CD4-positive, alpha-beta memory T cell (primary cell): ENCODE results near the gene DRD3. TPM values are rescaled to one million over a fixed set of nuclear protein-coding genes. Genes with fewer than 3 reads are reported as not detected.

Experiments
- CTCF ChIA-PET: fragments of 350-600 bp; sonication (Branson Sonifier 250); formaldehyde crosslinking; loops from one replicate; lab custom pipeline; 2021; ENCODE audit warnings: inconsistent platforms; ENCODE audit not compliant: partially characterized antibody; lab: Charles Lee
- POLR2A ChIA-PET: fragments of 350-600 bp; sonication (Branson Sonifier 250); formaldehyde crosslinking; loops from one replicate; lab custom pipeline; 2021; ENCODE audit not compliant: partially characterized antibody; lab: Charles Lee
- DNase-seq, 5 donors: peaks; one replicate each; pipeline versions ENCODE4 v3.0.0 to v3.0.0-alpha.2; 2020 to 2022; ENCODE audit warnings: mixed read lengths in 1 of 5
- H3K27ac ChIP-seq: one replicate; pipeline ENCODE4 v1.7.0; 2013; ENCODE audit warnings: low read depth, low read length
- H3K27me3 ChIP-seq: 2 replicates; pipeline ENCODE4 v1.7.0; 2013; ENCODE audit warnings: mild to moderate bottlenecking, low read length, moderate library complexity; ENCODE audit not compliant: insufficient read depth
- H3K36me3 ChIP-seq: 2 replicates; pipeline ENCODE4 v1.7.0; 2013; ENCODE audit warnings: mild to moderate bottlenecking, low read length, moderate library complexity; ENCODE audit not compliant: insufficient read depth
- H3K4me1 ChIP-seq: 2 replicates; pipeline ENCODE4 v1.7.0; 2013; ENCODE audit warnings: mild to moderate bottlenecking, low read length, moderate library complexity; ENCODE audit not compliant: insufficient read depth
- H3K4me3 ChIP-seq, 2 donors: one replicate each; pipeline ENCODE4 v1.7.0; 2013; ENCODE audit warnings: low read length in 2 of 2, mild to moderate bottlenecking in 1 of 2
- H3K9me3 ChIP-seq, 2 donors: one replicate each; pipeline ENCODE4 v1.7.0; 2013; ENCODE audit warnings: low read length in 2 of 2, control low read depth in 1 of 2; ENCODE audit not compliant: control insufficient read depth in 1 of 2
- H3K27ac Mint-ChIP-seq, 7 donors: one replicate each; pipeline ENCODE4 v1.8.0; 2020 to 2021; ENCODE audit warnings: mixed read lengths in 7 of 7, mild to moderate bottlenecking in 6 of 7, inconsistent platforms in 3 of 7, moderate library complexity in 3 of 7
- H3K27me3 Mint-ChIP-seq, 2 donors: one replicate each; pipeline ENCODE4 v1.8.0; 2020 to 2021; ENCODE audit warnings: mixed read lengths in 2 of 2
- H3K36me3 Mint-ChIP-seq, 2 donors: one replicate each; pipeline ENCODE4 v1.8.0; 2020 to 2021; ENCODE audit warnings: mixed read lengths in 2 of 2, inconsistent platforms in 1 of 2, mild to moderate bottlenecking in 1 of 2
- H3K4me1 Mint-ChIP-seq, 4 donors: one replicate each; pipeline ENCODE4 v1.8.0; 2020 to 2021; ENCODE audit warnings: mixed read lengths in 4 of 4, mild to moderate bottlenecking in 1 of 4
- H3K4me3 Mint-ChIP-seq, 8 donors: one replicate each; pipeline ENCODE4 v1.8.0; 2020 to 2021; ENCODE audit warnings: mixed read lengths in 8 of 8, mild to moderate bottlenecking in 7 of 8, moderate library complexity in 6 of 8, inconsistent platforms in 3 of 8
- H3K9me3 Mint-ChIP-seq, 8 donors: one replicate each; pipeline ENCODE4 v1.8.0; 2020 to 2021; ENCODE audit warnings: mixed read lengths in 8 of 8, mild to moderate bottlenecking in 5 of 8, inconsistent platforms in 3 of 8, moderate library complexity in 1 of 8
- intact Hi-C: fragments of 100-400 bp; cut with micrococcal nuclease; formaldehyde crosslinking; loops from one replicate; pipeline ENCODE4 v1.15.1; 2023
- polyA plus RNA-seq, 2 donors: library from polyadenylated mRNA; unstranded; fragments of 300-500 nt; fragmentation: Illumina TruSeq; gene quantifications; one replicate each; pipeline ENCODE4 v1.2.3, GENCODE V29; 2021
- total RNA-seq, 2 experiments: library from RNA; stranded (reverse); gene quantifications; one replicate each; pipeline ENCODE4 v1.2.3, GENCODE V29; 2021

Gene DRD3
- total and polyA plus RNA-seq, 4 experiments from 2014 or later: 0.28 to 0.35 TPM; not detected in 2

DNA sequence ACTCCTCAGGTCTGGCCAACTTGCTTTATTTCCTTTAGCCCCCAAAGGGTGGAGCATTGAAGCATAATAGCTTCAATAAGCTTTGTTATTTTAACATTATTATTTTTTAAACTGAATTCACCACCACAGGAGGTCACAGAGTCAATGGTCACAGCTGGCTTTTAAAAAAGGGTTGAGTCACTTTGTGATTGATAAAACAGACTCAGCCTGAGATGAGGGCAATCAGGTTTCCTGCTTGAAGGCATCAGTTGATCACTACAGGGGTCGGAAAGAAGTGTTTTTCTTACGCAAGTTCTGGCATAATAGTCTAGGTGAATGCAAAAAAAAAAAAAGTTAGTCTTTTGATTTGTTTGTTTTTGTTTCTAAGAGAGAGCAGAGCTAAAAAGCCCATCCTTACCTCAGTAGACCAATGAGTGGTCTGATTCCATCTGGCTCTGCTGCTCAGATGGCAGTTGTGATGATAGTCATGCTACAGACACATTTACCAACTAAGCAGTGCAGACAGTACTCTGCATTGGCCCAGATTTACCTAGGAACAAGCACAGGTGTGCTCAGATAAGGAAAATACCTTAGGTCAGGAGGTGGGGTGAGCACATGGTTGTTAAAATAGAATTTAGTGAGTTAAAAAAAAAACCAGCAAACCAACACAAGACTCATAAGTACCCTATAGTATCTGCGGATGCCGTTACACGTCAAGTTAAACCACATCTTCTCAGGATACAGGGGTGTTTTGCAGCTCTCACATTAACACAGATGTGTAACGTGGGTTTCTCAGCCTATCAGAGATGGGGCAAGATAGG, 35.9 kb upstream of the DRD3 start:
- intact Hi-C loops: loop anchor here (1.0 to 10.0 kb wide), 8 partner anchors 9 to 1570 kb away; partner anchors contain the start of genes ATP6V1A, CCDC191, DRD3 and NAA50
- POLR2A ChIA-PET: interaction anchor here (0.6 to 8.4 kb wide), 33 partner anchors 10 to 1652 kb away, joined by 3 to 309 read pairs (median 6); partner anchors contain the start of genes ATG3, ATP6V1A, CCDC191 and DRD3
- Mint-ChIP-seq H3K27me3 (no peaks in the 10 kb centered on the region), H3K4me3 (no peak overlapping the region), H3K36me3 (peaks cover 0 to 6% of the 10 kb centered on the region in 2 donors), H3K9me3 (no peaks in the 10 kb centered on the region), H3K27ac (no peak overlapping the region), H3K4me1 (peaks cover 0 to 25% (median 9%) of the 10 kb centered on the region in 4 donors)
- Histone ChIP-seq H3K9me3 (no peaks in the 10 kb centered on the region), H3K27me3 (no peaks in the 10 kb centered on the region), H3K4me1 (peaks cover 79% of the 10 kb centered on the region), H3K36me3 (no peaks in the 10 kb centered on the region), H3K27ac (peak overlapping the region; percentile 86), H3K4me3 (peak overlapping the region; percentile 26 to 58)
- CTCF ChIA-PET: interaction anchor here (1.1 to 7.4 kb wide), 13 partner anchors 9 to 206 kb away, joined by 3 to 138 read pairs (median 20); partner anchors contain the start of genes TIGIT and ZNF80
- peak; percentile 78 to 86 (median 84) for DNase-seq

DNA sequence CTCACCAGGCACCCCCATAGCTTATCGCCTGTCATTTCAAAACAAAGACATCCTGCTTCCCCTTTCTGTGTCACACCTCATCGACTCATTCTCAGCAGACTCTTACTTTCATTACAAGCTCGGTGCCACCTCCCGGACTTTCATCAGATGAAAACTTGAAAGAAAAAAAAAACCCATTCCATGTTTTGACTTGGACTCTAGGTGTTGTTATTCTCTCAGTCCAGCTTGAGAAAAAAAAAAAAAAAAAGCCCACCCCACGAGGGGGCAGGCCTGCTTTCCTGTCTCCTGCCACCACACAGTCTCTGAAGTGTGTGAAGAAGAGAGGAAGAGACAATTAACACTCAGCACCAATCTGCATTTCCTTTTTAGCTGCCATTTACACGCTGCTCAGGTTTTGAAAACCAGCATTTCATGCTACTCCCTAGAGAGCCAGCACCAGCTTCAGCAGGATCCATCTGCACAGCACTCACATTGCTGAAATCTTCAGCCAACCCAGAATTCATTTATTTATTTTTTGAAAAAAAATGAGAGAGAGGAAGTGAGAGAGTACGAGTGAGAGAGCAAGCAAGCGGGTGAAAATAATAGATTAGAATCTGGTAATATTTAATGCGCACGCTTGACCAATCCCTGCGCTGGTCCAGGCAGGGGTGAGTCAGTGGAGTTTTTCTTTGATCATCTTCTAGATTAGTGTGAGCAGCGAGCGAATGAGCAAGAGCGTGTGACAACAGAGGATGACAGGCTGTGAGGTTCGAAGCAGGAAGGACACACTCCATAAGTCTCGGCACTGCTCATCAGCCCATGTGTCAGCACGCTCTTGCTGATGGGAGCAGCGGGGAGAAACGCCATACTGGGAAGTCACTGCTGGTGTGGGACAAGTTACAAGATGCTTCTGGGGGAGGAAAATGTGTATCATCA, 35.0 kb upstream of the DRD3 start:
- Mint-ChIP-seq H3K36me3 (peaks cover 0 to 6% of the 10 kb centered on the region in 2 donors), H3K27ac (no peak overlapping the region), H3K9me3 (no peaks in the 10 kb centered on the region), H3K27me3 (no peaks in the 10 kb centered on the region), H3K4me3 (no peak overlapping the region), H3K4me1 (peaks cover 0 to 20% (median 7%) of the 10 kb centered on the region in 4 donors)
- H3K27me3 ChIP-seq: no peaks in the 10 kb centered on the region
- DNase-seq: peak; percentile 74 to 92 (median 79)
- CTCF ChIA-PET: interaction anchor here (0.7 to 7.4 kb wide), 30 partner anchors 9 to 653 kb away, joined by 3 to 138 read pairs (median 5); partner anchors contain the start of genes TIGIT and ZNF80
- POLR2A ChIA-PET: interaction anchor here (0.6 to 8.4 kb wide), 45 partner anchors 9 to 1652 kb away, joined by 3 to 309 read pairs (median 5); partner anchors contain the start of genes ATG3, ATP6V1A, CCDC191 and DRD3
- peak overlapping the region; percentile 86 for H3K27ac ChIP-seq
- intact Hi-C loops: loop anchor here (1.0 to 10.0 kb wide), 12 partner anchors 20 to 1571 kb away; partner anchors contain the start of genes ATP6V1A, CCDC191, DRD3 and NAA50
- H3K9me3 ChIP-seq: no peaks in the 10 kb centered on the region
- H3K36me3 ChIP-seq: no peaks in the 10 kb centered on the region
- peak overlapping the region; percentile 26 to 58 for H3K4me3 ChIP-seq
- H3K4me1 ChIP-seq: peaks cover 71% of the 10 kb centered on the region

DNA sequence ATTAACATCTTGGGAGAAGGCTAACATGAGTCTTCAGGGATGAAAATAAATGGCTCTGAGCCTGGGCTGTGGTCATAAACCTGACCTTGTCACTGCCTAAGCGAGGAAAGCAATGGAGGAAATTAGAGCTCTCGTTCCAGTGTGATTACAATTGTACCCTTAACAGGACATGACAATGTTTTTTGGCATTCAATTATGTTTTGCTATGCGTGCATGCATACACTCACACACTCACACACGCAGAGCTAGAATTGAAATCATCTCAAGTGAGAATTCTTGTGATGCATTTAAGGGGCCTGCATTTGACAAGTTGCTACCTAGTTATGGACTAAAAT, 34.4 kb upstream of the DRD3 start:
- POLR2A ChIA-PET: interaction anchor here (0.6 to 8.4 kb wide), 37 partner anchors 9 to 1651 kb away, joined by 3 to 309 read pairs (median 6); partner anchors contain the start of genes ATG3, ATP6V1A, CCDC191 and DRD3
- no peaks in the 10 kb centered on the region for H3K27me3 ChIP-seq

DNA sequence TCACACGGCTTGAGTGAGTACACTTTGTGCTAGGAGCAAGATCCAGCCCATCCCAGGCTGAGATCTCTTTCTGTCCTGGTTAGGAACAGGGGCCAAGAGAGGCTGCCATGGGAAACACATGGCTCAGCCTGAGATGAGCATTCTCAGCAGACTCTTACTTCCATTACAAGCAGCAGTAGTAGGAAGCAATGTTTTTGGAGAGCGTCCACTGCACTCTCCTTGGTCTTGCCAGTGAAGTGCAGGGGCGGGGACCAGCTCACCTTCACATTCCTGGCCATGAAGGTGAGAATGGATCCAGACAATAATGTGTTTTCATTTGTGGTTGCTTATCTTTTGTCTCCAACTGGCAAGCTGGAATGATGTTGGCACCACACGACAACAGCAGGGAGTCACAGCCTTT, 33.8 kb upstream of the DRD3 start:
- H3K4me1 ChIP-seq: peaks cover 58% of the 10 kb centered on the region
- intact Hi-C loops: loop anchor here (1.0 to 10.0 kb wide), 9 partner anchors 35 to 1572 kb away; partner anchors contain the start of genes CCDC191, DRD3, QTRT2 and ZBTB20
- peak overlapping the region; percentile 86 for H3K27ac ChIP-seq
- H3K9me3 Mint-ChIP-seq: no peaks in the 10 kb centered on the region
- no peak for DNase-seq
- no peak overlapping the region for H3K4me3 ChIP-seq
- CTCF ChIA-PET: interaction anchor here (1.0 to 7.4 kb wide), 13 partner anchors 11 to 208 kb away, joined by 3 to 138 read pairs (median 20); partner anchors contain the start of genes TIGIT and ZNF80
- H3K9me3 ChIP-seq: no peaks in the 10 kb centered on the region
- H3K36me3 ChIP-seq: no peaks in the 10 kb centered on the region
- peaks cover 0 to 12% (median 6%) of the 10 kb centered on the region in 4 donors for H3K4me1 Mint-ChIP-seq
- POLR2A ChIA-PET: interaction anchor here (1.0 to 8.4 kb wide), 17 partner anchors 13 to 1651 kb away, joined by 3 to 309 read pairs (median 15); partner anchors contain the start of genes ATG3, ATP6V1A, NAA50 and SLC35A5
- peak overlapping the region in 1 of 7 donors; percentile 11 for H3K27ac Mint-ChIP-seq
- H3K4me3 Mint-ChIP-seq: peak overlapping the region in 1 of 8 donors; percentile 18
- peaks cover 0 to 6% of the 10 kb centered on the region in 2 donors for H3K36me3 Mint-ChIP-seq
- H3K27me3 ChIP-seq: no peaks in the 10 kb centered on the region
- H3K27me3 Mint-ChIP-seq: no peaks in the 10 kb centered on the region

More for the DNA sequence above, 34.4 kb upstream of the DRD3 start:
- Mint-ChIP-seq H3K9me3 (no peaks in the 10 kb centered on the region), H3K27ac (no peak overlapping the region), H3K36me3 (peaks cover 0 to 6% of the 10 kb centered on the region in 2 donors), H3K4me3 (no peak overlapping the region), H3K27me3 (no peaks in the 10 kb centered on the region), H3K4me1 (peaks cover 0 to 16% (median 6%) of the 10 kb centered on the region in 4 donors)
- H3K36me3 ChIP-seq: no peaks in the 10 kb centered on the region
- H3K4me3 ChIP-seq: peak overlapping the region in 1 of 2 donors; percentile 58
- H3K4me1 ChIP-seq: peaks cover 65% of the 10 kb centered on the region
- H3K9me3 ChIP-seq: no peaks in the 10 kb centered on the region
- intact Hi-C loops: loop anchor here (1.0 to 10.0 kb wide), 9 partner anchors 36 to 1572 kb away; partner anchors contain the start of genes CCDC191, DRD3, QTRT2 and ZBTB20
- CTCF ChIA-PET: interaction anchor here (0.7 to 7.4 kb wide), 28 partner anchors 9 to 652 kb away, joined by 3 to 138 read pairs (median 5); partner anchors contain the start of genes TIGIT and ZNF80
- H3K27ac ChIP-seq: peak overlapping the region; percentile 86
- DNase-seq: no peak

DNA sequence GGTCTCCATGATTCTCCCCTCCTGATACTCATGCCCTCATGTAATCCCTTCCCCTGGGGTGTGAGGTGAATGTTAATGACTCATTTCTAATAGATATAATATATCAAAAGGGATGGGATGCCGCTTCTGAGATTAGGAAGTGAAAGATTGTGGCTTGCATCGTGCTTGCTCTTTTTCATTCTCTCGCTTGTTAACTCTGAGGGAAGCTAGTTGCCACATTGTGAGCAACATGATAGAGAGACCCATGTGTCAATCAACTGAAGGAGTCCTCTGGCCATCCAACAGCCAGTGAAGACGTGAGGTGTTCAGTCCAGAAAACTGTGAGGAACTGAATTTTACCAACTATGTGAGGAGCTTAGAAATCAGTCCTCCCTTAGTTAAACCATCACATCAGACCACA, 28.9 kb upstream of the DRD3 start:
- no peak overlapping the region for H3K27ac Mint-ChIP-seq
- Histone ChIP-seq H3K36me3 (no peaks in the 10 kb centered on the region), H3K9me3 (no peaks in the 10 kb centered on the region), H3K27me3 (no peaks in the 10 kb centered on the region), H3K27ac (no peak overlapping the region), H3K4me1 (peaks cover 11% of the 10 kb centered on the region), H3K4me3 (no peak overlapping the region)
- CTCF ChIA-PET: interaction anchor here (1.1 kb wide), 1 partner anchor 88 kb away, joined by 3 read pairs; no protein-coding TSS in a partner anchor
- POLR2A ChIA-PET: no interaction called here
- no peaks in the 10 kb centered on the region for H3K27me3 Mint-ChIP-seq
- no peaks in the 10 kb centered on the region for H3K36me3 Mint-ChIP-seq
- no peaks in the 10 kb centered on the region for H3K9me3 Mint-ChIP-seq
- no peak overlapping the region for H3K4me3 Mint-ChIP-seq
- no peak for DNase-seq
- peaks cover 0 to 4% (median 2%) of the 10 kb centered on the region in 4 donors for H3K4me1 Mint-ChIP-seq
- intact Hi-C loops: no loop called here

DNA sequence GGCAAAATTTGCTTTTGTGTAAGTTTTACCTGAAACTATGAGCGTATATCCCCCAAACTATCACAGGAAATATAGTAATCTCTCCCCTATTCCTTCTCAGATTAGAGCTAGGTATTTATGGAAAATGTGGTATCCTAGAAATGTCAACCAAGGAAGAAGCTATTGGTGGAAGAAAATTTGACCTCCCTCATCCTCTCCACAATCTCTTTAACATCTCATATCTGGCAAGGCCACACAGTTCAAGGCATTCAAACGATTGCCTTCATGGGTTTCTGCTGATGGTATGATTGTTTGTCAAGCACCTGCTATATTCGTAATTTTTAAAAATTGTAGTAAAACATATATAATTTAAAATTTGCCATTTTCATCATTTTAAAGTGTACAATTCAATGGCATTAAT, 27.5 kb upstream of the DRD3 start:
- intact Hi-C loops: no loop called here
- H3K9me3 Mint-ChIP-seq: no peaks in the 10 kb centered on the region
- Histone ChIP-seq H3K27ac (no peak overlapping the region), H3K9me3 (no peaks in the 10 kb centered on the region), H3K27me3 (no peaks in the 10 kb centered on the region), H3K4me3 (no peak overlapping the region), H3K4me1 (no peaks in the 10 kb centered on the region), H3K36me3 (no peaks in the 10 kb centered on the region)
- no peak for DNase-seq
- no peaks in the 10 kb centered on the region for H3K27me3 Mint-ChIP-seq
- H3K4me1 Mint-ChIP-seq: peaks cover 0 to 2% (median 0%) of the 10 kb centered on the region in 4 donors
- no peaks in the 10 kb centered on the region for H3K36me3 Mint-ChIP-seq
- POLR2A ChIA-PET: interaction anchor here (1.1 kb wide), 1 partner anchor 101 kb away, joined by 3 read pairs; no protein-coding TSS in a partner anchor
- CTCF ChIA-PET: interaction anchor here (1.0 to 1.4 kb wide), 4 partner anchors 16 to 84 kb away, joined by 3 to 5 read pairs (median 3); no protein-coding TSS in a partner anchor
- no peak overlapping the region for H3K4me3 Mint-ChIP-seq
- no peak overlapping the region for H3K27ac Mint-ChIP-seq
